Stimulated activated CD8-positive, alpha-beta memory T cell treated with anti-CD3 and anti-CD28 coated beads, Interleukin-4, amount 100 ng/mL, for 48 hours (primary cell): Measurements from ENCODE around the gene AGTPBP1.

Experiments
- DNase-seq: peaks from one replicate; pipeline ENCODE4 v3.0.0-alpha.2; 2020

Gene AGTPBP1

DNA sequence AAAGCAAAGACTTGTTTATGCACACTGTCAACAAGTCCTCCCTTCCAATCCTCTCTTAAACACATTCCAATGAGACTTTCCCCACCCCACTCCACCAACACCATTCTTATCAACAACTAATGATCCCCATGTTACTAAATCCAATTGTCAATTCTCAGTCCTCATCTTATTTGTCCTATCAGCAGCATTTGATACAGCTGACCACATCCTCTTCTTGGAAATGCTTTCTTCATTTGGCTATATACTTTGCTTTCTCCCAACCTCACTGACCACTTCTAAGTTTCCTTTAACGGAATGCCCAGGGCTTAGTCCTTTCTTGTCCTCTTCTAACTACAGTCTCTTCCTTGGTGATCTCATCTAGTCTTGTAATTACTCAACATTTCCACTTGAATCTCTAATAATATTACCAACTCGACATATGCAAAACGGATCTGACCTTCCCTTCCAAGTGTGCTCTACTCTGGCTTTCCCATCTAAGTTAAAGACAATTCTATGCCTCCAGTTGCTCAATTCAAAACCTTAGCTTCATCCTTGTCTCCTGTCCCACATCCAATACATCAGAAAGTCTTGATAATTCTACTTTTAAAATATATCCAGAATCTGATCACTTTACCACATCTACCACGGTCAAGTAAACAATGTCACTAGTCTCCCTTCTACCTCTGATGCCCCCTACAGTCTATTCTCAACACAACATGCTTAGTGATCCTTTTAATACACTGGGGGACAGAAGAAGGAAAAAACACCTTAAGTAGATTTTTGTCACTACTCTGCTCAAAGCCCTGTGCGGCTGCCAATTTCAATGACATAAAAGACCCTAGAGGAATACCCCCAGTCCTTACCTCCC is 25.5 kb downstream of the AGTPBP1 start:
- no peak for DNase-seq

DNA sequence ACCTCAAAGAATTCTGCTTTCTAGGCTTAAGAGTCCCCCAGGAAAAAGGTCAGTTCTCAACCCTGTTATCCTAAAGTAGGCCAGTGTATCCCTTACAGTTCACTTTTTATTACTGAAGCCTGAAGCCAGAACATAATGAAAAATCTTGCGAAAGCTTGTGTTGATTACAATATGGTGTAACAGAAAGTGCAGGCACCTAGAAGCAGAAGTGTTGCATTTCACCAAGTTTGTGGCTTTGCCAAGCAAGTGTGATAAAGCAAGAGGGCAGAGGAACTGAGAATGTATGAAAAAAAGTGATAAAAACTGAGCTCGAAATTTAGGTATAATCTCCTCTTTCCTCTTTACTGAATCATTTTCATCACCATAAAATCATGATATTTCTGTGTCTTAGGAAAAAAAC is 26.2 kb downstream of the AGTPBP1 start:
- no peak for DNase-seq

- no peak for DNase-seq
Measured at GRCh38 chr9:85713897-85714296, 27.9 kb downstream of the AGTPBP1 start.

DNA sequence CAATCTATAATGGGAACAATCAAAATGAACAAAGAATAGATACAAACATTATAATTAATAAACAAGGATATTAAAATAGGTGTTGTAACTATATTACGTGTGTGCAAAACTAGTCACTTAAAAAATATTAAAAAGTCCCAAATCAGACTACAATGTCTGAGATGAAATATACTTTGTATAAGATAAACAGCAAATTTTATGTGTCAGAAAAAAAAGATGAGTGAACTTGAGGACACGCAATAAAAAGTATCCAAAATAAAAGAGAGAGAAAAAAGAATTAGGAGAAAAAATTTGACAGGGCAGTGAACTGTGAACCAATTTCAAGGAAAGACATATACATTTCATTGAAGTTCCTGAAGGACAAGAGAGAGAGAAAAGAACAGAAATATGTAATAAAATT is 37.0 kb downstream of the AGTPBP1 start:
- no peak for DNase-seq

DNA sequence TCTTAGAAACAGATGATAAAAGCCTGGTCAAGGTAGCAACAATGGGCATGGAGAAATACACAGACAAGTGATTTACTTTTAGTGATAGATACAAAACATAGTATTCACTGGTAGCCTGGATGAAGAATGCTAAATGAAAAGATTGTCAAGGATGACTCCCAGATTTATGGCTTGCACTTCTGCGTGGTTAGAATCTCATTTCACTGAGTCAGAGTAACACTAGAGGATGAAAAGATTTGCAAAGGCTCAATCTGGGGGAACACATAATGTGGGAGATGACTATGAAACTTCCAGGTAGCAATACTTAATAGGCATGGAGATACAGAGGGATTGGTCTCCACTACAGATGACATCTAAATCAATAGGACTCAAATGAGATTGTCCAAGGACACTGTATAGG is 38.4 kb downstream of the AGTPBP1 start:
- DNase-seq: no peak

GRCh38 chr9:85702726-85703289 is 38.9 kb downstream of the AGTPBP1 start:
- no peak for DNase-seq

DNA sequence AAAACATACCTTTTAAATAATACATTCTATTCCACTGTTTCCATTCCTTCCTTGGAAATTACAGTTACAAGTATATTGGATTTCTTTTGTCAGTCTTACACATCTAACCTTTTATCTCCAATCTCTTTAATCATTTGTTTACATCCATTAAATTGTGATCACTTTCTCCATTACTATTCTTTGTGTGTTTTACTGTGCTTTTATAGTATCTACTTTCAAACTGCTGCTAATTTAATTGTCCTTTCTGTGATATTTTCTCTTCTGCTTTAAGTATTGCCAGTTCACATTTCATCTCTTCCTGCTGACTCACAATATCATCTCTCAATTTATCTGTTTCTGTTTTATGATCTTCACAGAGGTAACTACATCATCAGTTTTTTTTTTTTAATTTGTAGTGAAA is 39.6 kb downstream of the AGTPBP1 start:
- DNase-seq: no peak

DNA sequence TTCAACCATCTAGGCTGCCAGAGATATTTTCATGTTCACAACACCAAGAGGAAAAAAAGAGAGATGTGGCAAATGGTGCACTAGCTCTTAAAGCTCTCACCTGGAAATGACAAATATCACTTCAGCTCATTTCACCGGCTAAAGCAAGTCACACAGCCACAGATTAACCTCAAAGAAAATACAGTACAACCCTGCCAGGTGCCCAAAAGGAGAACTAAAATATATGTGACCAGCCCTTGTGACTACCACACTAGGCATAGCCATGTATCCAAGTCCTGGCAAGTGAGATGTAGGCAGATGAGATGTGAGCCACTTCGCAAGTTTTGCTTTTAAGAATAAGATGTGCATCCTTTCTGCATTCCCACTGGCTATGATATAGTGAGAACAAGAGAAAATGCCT is 41.4 kb downstream of the AGTPBP1 start:
- no peak for DNase-seq

- DNase-seq: no peak
Measured at GRCh38 chr9:85688361-85688760, 53.4 kb downstream of the AGTPBP1 start.

- DNase-seq: no peak
Measured at GRCh38 chr9:85685081-85685480, 56.7 kb downstream of the AGTPBP1 start.

DNA sequence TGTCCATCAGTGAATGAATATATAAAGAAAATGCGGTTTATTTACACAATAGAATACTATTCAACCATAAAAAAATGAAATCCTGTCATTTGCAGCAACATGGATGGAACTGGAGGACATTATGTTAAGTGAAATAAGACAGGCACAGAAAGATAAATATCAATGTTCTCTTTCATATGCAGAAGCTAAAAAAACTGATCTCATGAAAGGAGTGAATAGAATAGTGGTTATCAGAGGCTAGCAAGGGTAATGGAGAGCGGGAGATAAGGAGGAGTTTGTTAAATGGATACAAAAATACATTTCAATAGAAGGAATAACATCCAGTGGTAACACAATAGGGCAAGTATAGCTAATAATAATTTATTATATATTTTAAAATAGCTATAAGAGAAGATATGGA is 65.0 kb downstream of the AGTPBP1 start:
- DNase-seq: no peak

- DNase-seq: no peak
Measured at GRCh38 chr9:85667374-85667773, 74.4 kb downstream of the AGTPBP1 start.

DNA sequence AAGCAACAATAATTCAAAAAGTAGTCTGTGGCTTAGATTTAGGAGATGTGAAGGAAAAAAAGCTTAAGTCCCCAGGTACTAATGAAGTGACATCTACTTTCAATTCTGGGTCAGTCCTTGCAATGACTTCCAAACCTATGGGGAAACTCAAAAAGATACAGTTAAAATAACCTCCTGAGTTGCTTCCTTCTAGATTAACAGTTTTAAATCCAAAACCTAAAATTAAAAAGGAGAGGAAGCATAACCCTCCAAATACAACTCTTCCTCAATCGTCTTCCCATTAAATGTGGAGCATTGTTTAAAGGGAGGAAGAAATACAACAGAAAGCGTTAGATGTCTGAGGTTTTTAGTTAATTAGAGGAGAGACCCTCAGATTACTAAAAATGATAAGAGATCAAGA is 75.7 kb downstream of the AGTPBP1 start:
- no peak for DNase-seq

- no peak for DNase-seq
Measured at GRCh38 chr9:85662573-85662972, 79.2 kb downstream of the AGTPBP1 start.

GRCh38 chr9:85658716-85659115 is 83.0 kb downstream of the AGTPBP1 start:
- no peak for DNase-seq

- no peak for DNase-seq
Measured at GRCh38 chr9:85653153-85653552, 88.6 kb downstream of the AGTPBP1 start.

DNA sequence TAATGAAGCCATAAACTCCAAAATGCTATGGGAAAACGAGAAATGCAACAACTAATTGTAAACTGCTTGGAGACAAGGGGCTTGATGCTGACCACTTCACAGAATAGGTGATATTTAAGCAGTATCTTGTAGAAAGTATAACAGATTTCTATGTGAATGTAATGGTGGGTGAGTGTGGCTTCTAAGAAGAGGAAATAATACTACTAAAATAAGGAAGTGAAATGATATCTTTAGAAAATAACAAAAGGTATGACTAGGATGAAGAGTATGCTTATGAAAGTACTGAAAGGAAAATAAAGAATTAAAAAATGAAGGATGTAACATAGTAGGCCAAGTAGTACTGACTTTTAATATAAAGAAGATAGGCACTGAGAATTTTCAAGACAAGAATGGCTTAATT is 94.2 kb downstream of the AGTPBP1 start:
- DNase-seq: no peak

- no peak for DNase-seq
Measured at GRCh38 chr9:85645909-85646627, 95.7 kb downstream of the AGTPBP1 start.

GRCh38 chr9:85640425-85640824 is 101.3 kb downstream of the AGTPBP1 start:
- no peak for DNase-seq

DNA sequence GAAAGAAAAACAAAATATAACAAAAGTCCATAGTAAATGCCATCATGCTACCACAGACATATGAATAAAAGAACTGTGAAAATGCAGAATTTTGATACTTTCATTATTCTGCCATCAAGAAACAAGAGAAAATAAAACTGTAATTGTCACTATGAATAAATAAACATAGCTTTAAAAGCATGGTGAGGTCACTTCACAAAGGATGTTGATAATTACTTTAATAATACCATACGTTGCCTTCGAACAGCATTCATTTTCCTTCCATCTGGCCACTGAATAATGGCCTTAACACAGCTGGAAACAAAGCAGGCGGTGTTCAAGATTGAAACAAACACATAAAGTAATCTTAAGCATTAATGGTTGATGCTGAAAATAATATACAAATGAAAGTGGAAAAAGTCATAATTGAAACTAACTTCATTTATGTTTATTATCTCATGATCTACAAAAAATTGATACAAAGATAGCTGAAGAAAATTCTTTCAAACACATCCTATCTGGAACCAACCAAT is 102.0 kb downstream of the AGTPBP1 start:
- no peak for DNase-seq

DNA sequence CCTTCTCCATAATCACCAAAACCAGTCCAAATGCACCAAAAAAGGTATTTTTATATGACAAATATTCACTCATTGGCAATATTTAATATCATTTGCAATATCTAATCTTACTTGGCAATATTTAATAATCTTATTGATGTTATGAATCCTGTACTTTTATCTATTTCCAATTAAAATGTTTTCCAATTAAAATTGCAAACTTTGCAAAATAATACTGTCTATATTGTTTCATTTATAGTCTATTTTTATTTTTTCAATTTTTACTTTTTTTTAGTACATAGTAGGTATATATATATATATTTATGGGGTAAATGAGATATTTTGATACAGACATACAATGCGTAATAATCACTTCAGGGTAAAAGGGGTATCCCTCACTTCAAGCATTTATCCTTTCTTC is 109.9 kb downstream of the AGTPBP1 start:
- DNase-seq: no peak

DNA sequence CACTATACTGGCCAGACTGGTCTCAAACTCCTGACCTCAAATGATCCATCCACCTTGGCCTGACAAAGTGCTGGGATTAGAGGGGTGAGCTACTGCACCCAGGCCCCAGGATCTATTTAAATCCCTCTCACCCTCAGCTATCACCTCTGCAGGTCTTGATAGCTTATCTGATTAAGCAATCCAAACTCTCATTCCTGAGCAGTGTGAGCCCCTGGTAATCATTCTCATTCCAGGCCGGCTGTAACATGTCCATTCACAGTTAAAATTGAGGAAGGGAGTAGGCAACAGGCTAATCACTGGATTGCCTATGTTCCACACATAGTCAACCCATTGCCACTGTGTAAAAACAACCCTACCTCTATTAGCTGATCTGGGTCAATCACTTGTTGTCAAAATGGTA is 111.1 kb downstream of the AGTPBP1 start:
- no peak for DNase-seq

DNA sequence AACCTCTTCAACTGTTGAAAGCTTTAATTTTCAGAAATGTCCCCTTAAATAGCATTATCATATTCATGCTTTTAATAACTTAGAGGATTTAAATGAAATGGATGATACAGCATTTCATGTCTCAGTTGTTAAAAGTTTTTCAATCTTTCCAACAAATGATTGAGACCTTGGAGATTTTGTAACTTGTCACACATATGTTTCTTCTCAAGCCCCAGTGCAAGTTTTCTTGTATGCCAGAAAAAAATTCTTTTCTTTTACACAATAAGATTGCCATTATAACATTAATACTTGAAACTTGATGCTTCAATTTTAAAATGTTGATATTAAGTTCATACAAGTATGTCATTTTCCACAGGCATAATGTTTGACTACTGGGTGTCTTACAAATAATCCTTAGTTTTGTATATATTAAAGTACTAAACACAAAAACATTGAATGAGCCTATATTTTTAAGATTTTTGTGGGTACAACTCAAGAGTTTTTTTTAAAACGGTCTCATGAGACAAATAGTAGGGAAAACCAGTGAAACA is 124.5 kb downstream of the AGTPBP1 start:
- no peak for DNase-seq

DNA sequence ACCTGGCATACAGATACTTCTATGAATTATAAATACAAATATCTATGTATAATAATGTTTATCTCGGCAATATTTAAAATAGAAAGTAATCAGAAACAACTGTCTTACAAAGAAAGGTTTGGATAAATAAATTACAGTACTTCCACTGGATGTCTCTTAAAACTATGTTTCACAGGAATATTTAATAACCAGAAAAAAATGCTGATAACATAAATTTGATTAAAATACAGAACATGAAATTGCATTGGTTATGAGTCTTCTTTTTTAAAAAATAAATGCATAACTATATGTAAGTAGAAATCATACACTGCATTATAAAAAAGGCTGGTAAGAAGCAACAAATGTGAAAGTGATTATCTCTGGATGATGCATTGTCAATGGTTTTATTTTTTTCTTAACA is 126.0 kb downstream of the AGTPBP1 start:
- DNase-seq: no peak
